ENCODE results near the gene SPINDOC. TPM values are rescaled to one million over a fixed set of nuclear protein-coding genes. Genes with fewer than 3 reads are reported as not detected.

The SPINDOC gene
- total and polyA plus RNA-seq, 9 of the 15 experiments (the other 6 are each of a cell fraction or from before 2014, with no cell fraction given) = 0.70 to 36.3 (median 19.6) TPM

- ChIA-PET CTCF (ENCODE audit: low intra/inter-chr PET ratio) (no interaction called here), POLR2A (no interaction called here)
- DNase-seq (ENCODE audit: extremely low read depth in 1 of 4, low spot score in 3 of 4) (no peak), FAIRE-seq (no peak), ATAC-seq (no peak)
- Histone ChIP-seq H3K9me3 (replicated peaks; ENCODE audit: control insufficient read depth, insufficient read depth, low read depth, low read length) (no peaks in the 10 kb centered on the region), H3K27ac (ENCODE audit: extremely low read depth, low read depth, low read length) (no peak overlapping the region), H3K27me3 (ENCODE audit: control insufficient read depth in 2 of 2, insufficient read depth in 2 of 2, low read length in 2 of 2) (no peaks in the 10 kb centered on the region), H3K9me1 (ENCODE audit: control insufficient read depth, insufficient read depth, low read length) (no peaks in the 10 kb centered on the region), H3K36me3 (ENCODE audit: control insufficient read depth, insufficient read depth, low read length) (peaks cover 48% of the 10 kb centered on the region; the same call in 2 of the 3 replicates), H3K4me1 (replicated peaks in 1 of 2; ENCODE audit: control insufficient read depth in 2 of 2, insufficient read depth in 2 of 2, low read length in 2 of 2) (peaks cover 8 to 46% of the 10 kb centered on the region in 2 experiments; a peak in 4 of 5 replicates), H3K4me3 (no peak overlapping the region), H3K9ac (ENCODE audit: insufficient read depth in 1 of 2, low read depth in 2 of 2, low read length in 2 of 2) (no peak overlapping the region), H4K20me1 (replicated peaks; ENCODE audit: control insufficient read depth, insufficient read depth, low read length) (no peaks in the 10 kb centered on the region), H3K79me2 (ENCODE audit: control insufficient read depth, insufficient read depth, low read length) (peaks cover 19% of the 10 kb centered on the region), H2AFZ (ENCODE audit: low read depth, low read length) (no peak overlapping the region), H3K4me2 (ENCODE audit: insufficient read depth, low read length) (no peak overlapping the region)
- intact Hi-C loops (cut with micrococcal nuclease) = no loop called here
- no TSS peak for BruUV-seq (replicated peaks)
- WGBS (ENCODE audit: insufficient coverage, low coverage, missing lambda C conversion rate) = 92% methylated on average over 15 of the region's 82 CpGs
- in situ Hi-C loops (cut with MboI) = loop anchor here (10.0 kb wide), 1 partner anchor 381 kb away; no protein-coding TSS in a partner anchor
- TF ChIP-seq DNMT1 (IDR thresholded peaks at IDR 0.05) (no peak), BACH1 (tag; IDR thresholded peaks at IDR 0.05) (no peak), NFIC (IDR thresholded peaks at IDR 0.05) (no peak), JUND (IDR thresholded peaks at IDR 0.05; ENCODE audit: borderline replicate concordance, low read depth, low read length) (no peak), JUND (tag; IDR thresholded peaks at IDR 0.05; ENCODE audit: borderline replicate concordance, low read depth, low read length) (no peak), ZNF354B (CRISPR knock-in tag; IDR thresholded peaks at IDR 0.05) (no peak), TGIF2 (CRISPR knock-in tag; IDR thresholded peaks at IDR 0.05) (peak; percentile 55; the same call in 1 of the 2 replicates), ZNF274 (IDR thresholded peaks at IDR 0.05; ENCODE audit: borderline replicate concordance, low read depth, low read length) (no peak), ZBTB33 (CRISPR knock-in tag; IDR thresholded peaks at IDR 0.05) (peak; percentile 64; the same call in 1 of the 2 replicates), TBL1XR1 (IDR thresholded peaks at IDR 0.05; ENCODE audit: low read length in 2 of 2) (no peak), CREB5 (CRISPR knock-in tag; IDR thresholded peaks at IDR 0.05) (no peak), ARID4B (CRISPR knock-in tag; IDR thresholded peaks at IDR 0.05) (no peak), NCOA4 (IDR thresholded peaks at IDR 0.05; ENCODE audit: partially characterized antibody) (no peak), SRSF9 (IDR thresholded peaks at IDR 0.05; ENCODE audit: borderline replicate concordance, low read depth, low read length) (no peak)
These were observed 49.5 kb upstream of the SPINDOC start for GRCh38 chr11:63763496-63764339.

Data from K562 (cell line).